ENCODE data around the gene ATP11A.
"Not testable (repeated sequence)": the region's sequence is repeated elsewhere in the genome, so short reads cannot be mapped to it uniquely, and the experiment has no call there.

Gene ATP11A

GRCh38 chr13:112843392-112844111 lies 153.7 kb downstream of the ATP11A start:
- peak; percentile 32 for DNase-seq

- no peak for DNase-seq
These were observed 154.6 kb downstream of the ATP11A start for GRCh38 chr13:112844411-112844810.

- no peak for DNase-seq
These were observed 155.0 kb downstream of the ATP11A start for GRCh38 chr13:112844879-112845278.

- DNase-seq, result peak; percentile 17
These were observed 155.8 kb downstream of the ATP11A start for GRCh38 chr13:112845511-112846144.

- DNase-seq, result no peak
These were observed 156.7 kb downstream of the ATP11A start for GRCh38 chr13:112846411-112847115.

- DNase-seq, result no peak
These were observed 159.7 kb downstream of the ATP11A start for GRCh38 chr13:112849500-112849899.

GRCh38 chr13:112850273-112850672 lies 160.4 kb downstream of the ATP11A start:
- DNase-seq, result no peak

GRCh38 chr13:112851107-112852038 lies 161.5 kb downstream of the ATP11A start:
- no peak for DNase-seq

- DNase-seq, result no peak
These were observed 162.6 kb downstream of the ATP11A start for GRCh38 chr13:112852392-112852791.

- DNase-seq, result no peak
These were observed 163.0 kb downstream of the ATP11A start for GRCh38 chr13:112852808-112853207.

GRCh38 chr13:112854321-112854720 lies 164.5 kb downstream of the ATP11A start:
- no peak for DNase-seq

GRCh38 chr13:112855859-112856258 lies 166.0 kb downstream of the ATP11A start:
- DNase-seq, result no peak

GRCh38 chr13:112857914-112858490 lies 168.2 kb downstream of the ATP11A start:
- no peak for DNase-seq

GRCh38 chr13:112859128-112859816 lies 169.4 kb downstream of the ATP11A start:
- no peak for DNase-seq

- DNase-seq, result no peak
These were observed 170.0 kb downstream of the ATP11A start for GRCh38 chr13:112859817-112860190.

GRCh38 chr13:112861876-112862615 lies 172.2 kb downstream of the ATP11A start:
- DNase-seq, result no peak

- DNase-seq, result not testable (repeated sequence)
These were observed 173.5 kb downstream of the ATP11A start for GRCh38 chr13:112863356-112863755.

GRCh38 chr13:112865478-112865877 lies 175.6 kb downstream of the ATP11A start:
- not testable (repeated sequence) for DNase-seq

GRCh38 chr13:112867301-112867711 lies 177.5 kb downstream of the ATP11A start:
- DNase-seq, result no peak

GRCh38 chr13:112868308-112868707 lies 178.5 kb downstream of the ATP11A start:
- no peak for DNase-seq

All from retina (tissue), 1 donor.